ENCODE data around the gene DHX30. TPM values are rescaled to one million over a fixed set of nuclear protein-coding genes. Genes with fewer than 3 reads are reported as not detected.
A peak's percentile ranks its signal among the peaks of the same experiment; 100 is the strongest.
"Not testable (repeated sequence)": the region's sequence is repeated elsewhere in the genome, so short reads cannot be mapped to it uniquely, and the experiment has no call there.

The DHX30 gene
- total RNA-seq, 1 experiment from 2014 or later: 29.8 TPM

- DNase-seq (ENCODE audit: low spot score): peak; percentile 7
Observed at GRCh38 chr3:47803480-47804025, 615 bp downstream of the DHX30 start.

- no peak for DNase-seq (ENCODE audit: low spot score)
Observed at GRCh38 chr3:47804577-47804976, 1.6 kb downstream of the DHX30 start.

- no peak for DNase-seq (ENCODE audit: low spot score)
Observed at GRCh38 chr3:47813551-47814177, 10.7 kb downstream of the DHX30 start.

- DNase-seq (ENCODE audit: low spot score): no peak
Observed at GRCh38 chr3:47817609-47818008, 14.7 kb downstream of the DHX30 start.

- DNase-seq (ENCODE audit: low spot score): peak; percentile 45
Observed at GRCh38 chr3:47824541-47825473, 21.9 kb downstream of the DHX30 start.

- no peak for DNase-seq (ENCODE audit: low spot score)
Observed at GRCh38 chr3:47825590-47825989, 22.7 kb downstream of the DHX30 start.

- not testable (repeated sequence) for DNase-seq (ENCODE audit: low spot score)
Observed at GRCh38 chr3:47829482-47829881, 26.5 kb downstream of the DHX30 start.

GRCh38 chr3:47836986-47837385 is 34.0 kb downstream of the DHX30 start:
- no peak for DNase-seq (ENCODE audit: low spot score)

- no peak for DNase-seq (ENCODE audit: low spot score)
Observed at GRCh38 chr3:47838503-47838902, 35.6 kb downstream of the DHX30 start.

- no peak for DNase-seq (ENCODE audit: low spot score)
Observed at GRCh38 chr3:47841786-47842349, 38.9 kb downstream of the DHX30 start.

GRCh38 chr3:47846186-47846879 is 43.4 kb downstream of the DHX30 start:
- no peak for DNase-seq (ENCODE audit: low spot score)

GRCh38 chr3:47846880-47847248 is 43.9 kb downstream of the DHX30 start:
- no peak for DNase-seq (ENCODE audit: low spot score)

- DNase-seq (ENCODE audit: low spot score): no peak
Observed at GRCh38 chr3:47847260-47847659, 44.3 kb downstream of the DHX30 start.

GRCh38 chr3:47847801-47848518 is 45.0 kb downstream of the DHX30 start:
- no peak for DNase-seq (ENCODE audit: low spot score)

GRCh38 chr3:47848599-47849117 is 45.7 kb downstream of the DHX30 start:
- DNase-seq (ENCODE audit: low spot score): no peak

GRCh38 chr3:47849186-47849698 is 46.3 kb downstream of the DHX30 start:
- DNase-seq (ENCODE audit: low spot score): no peak

- DNase-seq (ENCODE audit: low spot score): no peak
Observed at GRCh38 chr3:47849699-47850563, 47.0 kb downstream of the DHX30 start.

GRCh38 chr3:47850564-47851410 is 47.8 kb downstream of the DHX30 start:
- DNase-seq (ENCODE audit: low spot score): no peak

Measured in H4 (cell line).